Astrocyte (in vitro differentiated cells and primary cell): ENCODE results near the gene PYGM. TPM values are rescaled to one million over a fixed set of nuclear protein-coding genes. Genes with fewer than 3 reads are reported as not detected.

ENCODE experiments used
- DNase-seq: peaks from one replicate; pipeline ENCODE4 v3.0.0-alpha.2; 2010; ENCODE audit warnings: low read depth
- FAIRE-seq: peaks from 2 replicates; lab custom pipeline; 2011; peaks lifted over from hg19 to GRCh38; lab: Jason Lieb, UNC
- H2AFZ ChIP-seq: 2 replicates; pipeline ENCODE4 v1.6.0; 2012; ENCODE audit warnings: low read depth, low read length, inconsistent platforms
- H3K27ac ChIP-seq: 2 replicates; pipeline ENCODE4 v1.5.1; 2011; ENCODE audit warnings: low read depth, low read length, inconsistent platforms
- H3K27me3 ChIP-seq: 2 replicates; pipeline ENCODE4 v1.6.0; 2011; ENCODE audit warnings: low read length, inconsistent platforms; ENCODE audit not compliant: insufficient read depth
- H3K36me3 ChIP-seq: 2 replicates; pipeline ENCODE4 v1.5.1; 2011; ENCODE audit warnings: low read length, inconsistent platforms; ENCODE audit not compliant: insufficient read depth
- H3K4me1 ChIP-seq: 2 replicates; pipeline ENCODE4 v1.5.1; 2011; ENCODE audit warnings: low read length, inconsistent platforms; ENCODE audit not compliant: insufficient read depth
- H3K4me2 ChIP-seq: 2 replicates; pipeline ENCODE4 v1.6.0; 2012; ENCODE audit warnings: low read length, inconsistent platforms
- H3K4me3 ChIP-seq: 2 replicates; pipeline ENCODE4 v1.5.1; 2011; ENCODE audit warnings: low read depth, mild to moderate bottlenecking, low read length, inconsistent platforms; ENCODE audit not compliant: insufficient read depth
- H3K79me2 ChIP-seq: 2 replicates; pipeline ENCODE4 v1.6.0; 2012; ENCODE audit warnings: mild to moderate bottlenecking, low read length, inconsistent platforms; ENCODE audit not compliant: insufficient read depth
- H3K9ac ChIP-seq: 2 replicates; pipeline ENCODE4 v1.6.0; 2012; ENCODE audit warnings: mild to moderate bottlenecking, low read length, inconsistent platforms
- H3K9me3 ChIP-seq: 2 replicates; pipeline ENCODE4 v1.5.1; 2012; ENCODE audit warnings: low read depth, mild to moderate bottlenecking, low read length, inconsistent platforms; ENCODE audit not compliant: insufficient read depth
- H4K20me1 ChIP-seq: 2 replicates; pipeline ENCODE4 v1.6.0; 2012; ENCODE audit warnings: low read length, inconsistent platforms; ENCODE audit not compliant: insufficient read depth
- H3K27ac Mint-ChIP-seq: one replicate; pipeline ENCODE4 v1.8.0; 2021; ENCODE audit warnings: mild to moderate bottlenecking, mixed read lengths; ENCODE audit not compliant: unreplicated experiment
- H3K27me3 Mint-ChIP-seq: one replicate; pipeline ENCODE4 v1.8.0; 2021; ENCODE audit warnings: low read depth, mixed read lengths; ENCODE audit not compliant: unreplicated experiment
- H3K36me3 Mint-ChIP-seq: one replicate; pipeline ENCODE4 v1.8.0; 2021; ENCODE audit warnings: low read depth, mixed read lengths; ENCODE audit not compliant: unreplicated experiment
- H3K4me1 Mint-ChIP-seq: one replicate; pipeline ENCODE4 v1.8.0; 2021; ENCODE audit warnings: low read depth, mixed read lengths; ENCODE audit not compliant: unreplicated experiment
- H3K4me3 Mint-ChIP-seq: one replicate; pipeline ENCODE4 v1.8.0; 2021; ENCODE audit warnings: mild to moderate bottlenecking, moderate library complexity, mixed read lengths; ENCODE audit not compliant: unreplicated experiment
- H3K9me3 Mint-ChIP-seq: one replicate; pipeline ENCODE4 v1.8.0; 2021; ENCODE audit warnings: mild to moderate bottlenecking, mixed read lengths; ENCODE audit not compliant: unreplicated experiment
- EZH2 ChIP-seq: IDR thresholded peaks from 2 replicates; pipeline ENCODE4 v1.6.1; 2012; ENCODE audit warnings: mild to moderate bottlenecking, low read length, inconsistent platforms; ENCODE audit not compliant: insufficient read depth
- total RNA-seq: library from RNA; stranded (reverse); gene quantifications from 2 replicates; pipeline ENCODE4 v1.2.1, GENCODE V29; 2021
- TF ChIP-seq, protein P1 (sequence below): IDR thresholded peaks from 2 replicates; pipeline ENCODE4 v1.5.1; 2011; ENCODE audit warnings: low read depth, mild to moderate bottlenecking, inconsistent platforms, low read length, moderate library complexity; ENCODE audit not compliant: insufficient read depth

The PYGM gene
- total RNA-seq, 1 donor from 2014 or later, result 0.68 TPM

DNA sequence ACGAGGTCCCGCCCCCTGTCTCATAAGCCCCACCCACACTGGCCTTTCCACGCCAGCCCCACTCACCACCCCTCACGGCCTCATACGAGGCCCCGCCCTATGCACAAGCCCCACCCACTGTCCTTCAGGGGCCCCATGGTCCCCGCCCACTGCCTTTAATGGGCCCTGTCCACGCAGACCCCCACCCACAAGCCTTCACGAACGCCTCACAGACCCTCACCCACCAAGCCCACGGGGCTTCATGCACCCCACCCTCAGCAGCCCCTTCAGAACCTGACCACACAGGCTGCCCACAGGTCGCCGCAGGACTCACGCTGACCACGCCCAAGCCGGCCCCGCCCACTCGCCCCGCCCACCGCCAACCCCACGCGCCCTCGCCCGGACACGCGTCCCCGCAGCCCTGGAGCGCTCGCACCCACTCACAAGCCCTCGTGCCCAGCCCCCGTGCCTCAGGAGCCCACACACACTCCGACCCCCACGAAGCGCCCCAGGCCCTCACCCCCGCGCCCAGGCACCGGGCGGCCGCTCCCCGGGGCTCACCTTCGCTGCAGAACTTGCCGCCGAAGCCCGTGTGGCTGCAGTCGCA lies 47.3 kb downstream of the PYGM start:
- Mint-ChIP-seq H3K4me1 (peaks cover 12% of the 10 kb centered on the region), H3K36me3 (no peaks in the 10 kb centered on the region), H3K27me3 (peaks cover 62% of the 10 kb centered on the region), H3K4me3 (no peak overlapping the region), H3K9me3 (no peaks in the 10 kb centered on the region), H3K27ac (no peak overlapping the region)
- TF ChIP-seq, protein P1, sequence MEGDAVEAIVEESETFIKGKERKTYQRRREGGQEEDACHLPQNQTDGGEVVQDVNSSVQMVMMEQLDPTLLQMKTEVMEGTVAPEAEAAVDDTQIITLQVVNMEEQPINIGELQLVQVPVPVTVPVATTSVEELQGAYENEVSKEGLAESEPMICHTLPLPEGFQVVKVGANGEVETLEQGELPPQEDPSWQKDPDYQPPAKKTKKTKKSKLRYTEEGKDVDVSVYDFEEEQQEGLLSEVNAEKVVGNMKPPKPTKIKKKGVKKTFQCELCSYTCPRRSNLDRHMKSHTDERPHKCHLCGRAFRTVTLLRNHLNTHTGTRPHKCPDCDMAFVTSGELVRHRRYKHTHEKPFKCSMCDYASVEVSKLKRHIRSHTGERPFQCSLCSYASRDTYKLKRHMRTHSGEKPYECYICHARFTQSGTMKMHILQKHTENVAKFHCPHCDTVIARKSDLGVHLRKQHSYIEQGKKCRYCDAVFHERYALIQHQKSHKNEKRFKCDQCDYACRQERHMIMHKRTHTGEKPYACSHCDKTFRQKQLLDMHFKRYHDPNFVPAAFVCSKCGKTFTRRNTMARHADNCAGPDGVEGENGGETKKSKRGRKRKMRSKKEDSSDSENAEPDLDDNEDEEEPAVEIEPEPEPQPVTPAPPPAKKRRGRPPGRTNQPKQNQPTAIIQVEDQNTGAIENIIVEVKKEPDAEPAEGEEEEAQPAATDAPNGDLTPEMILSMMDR, result no peak
- no peak for TF ChIP-seq EZH2
- Histone ChIP-seq H3K27me3 (peaks cover 19% of the 10 kb centered on the region), H3K27ac (no peak overlapping the region), H3K4me3 (no peak overlapping the region), H3K36me3 (no peaks in the 10 kb centered on the region), H3K9ac (no peak overlapping the region), H3K4me1 (peaks cover 12% of the 10 kb centered on the region), H3K9me3 (no peaks in the 10 kb centered on the region), H2AFZ (no peak overlapping the region), H3K4me2 (no peak overlapping the region), H3K79me2 (no peaks in the 10 kb centered on the region), H4K20me1 (no peaks in the 10 kb centered on the region)
- FAIRE-seq, result no peak
- DNase-seq, result no peak

DNA sequence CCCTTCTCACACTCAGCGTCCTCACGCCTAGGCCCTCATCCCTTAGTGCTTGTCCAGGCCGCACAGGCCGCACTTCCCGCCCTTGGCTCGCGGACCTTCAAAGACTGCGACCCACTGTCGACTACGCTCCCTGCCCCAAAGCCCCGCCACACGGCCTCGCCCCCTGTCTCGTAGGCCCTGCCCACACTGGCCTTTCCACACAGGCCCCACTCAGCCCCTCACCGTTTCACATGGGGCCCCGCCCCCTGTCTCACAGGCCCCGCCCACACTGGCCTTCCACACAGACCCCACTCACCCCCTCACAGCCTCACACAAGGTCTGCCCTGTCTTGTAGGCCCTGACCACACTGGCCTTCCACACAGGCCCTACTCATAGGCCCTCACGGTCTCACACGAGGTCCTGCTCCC lies 47.8 kb downstream of the PYGM start:
- DNase-seq, result no peak
- H3K4me1 Mint-ChIP-seq, result peaks cover 12% of the 10 kb centered on the region
- no peak for TF ChIP-seq EZH2
- TF ChIP-seq, protein P1, result no peak
- no peak for FAIRE-seq
- H3K36me3 Mint-ChIP-seq, result no peaks in the 10 kb centered on the region
- H3K27ac Mint-ChIP-seq, result no peak overlapping the region
- Histone ChIP-seq H3K9me3 (no peaks in the 10 kb centered on the region), H2AFZ (no peak overlapping the region), H3K4me1 (peaks cover 12% of the 10 kb centered on the region), H3K4me3 (no peak overlapping the region), H3K79me2 (no peaks in the 10 kb centered on the region), H3K9ac (no peak overlapping the region), H3K36me3 (no peaks in the 10 kb centered on the region), H3K27me3 (peaks cover 17% of the 10 kb centered on the region), H3K27ac (no peak overlapping the region), H3K4me2 (no peak overlapping the region), H4K20me1 (no peaks in the 10 kb centered on the region)
- no peaks in the 10 kb centered on the region for H3K9me3 Mint-ChIP-seq
- H3K4me3 Mint-ChIP-seq, result no peak overlapping the region
- H3K27me3 Mint-ChIP-seq, result peaks cover 57% of the 10 kb centered on the region

DNA sequence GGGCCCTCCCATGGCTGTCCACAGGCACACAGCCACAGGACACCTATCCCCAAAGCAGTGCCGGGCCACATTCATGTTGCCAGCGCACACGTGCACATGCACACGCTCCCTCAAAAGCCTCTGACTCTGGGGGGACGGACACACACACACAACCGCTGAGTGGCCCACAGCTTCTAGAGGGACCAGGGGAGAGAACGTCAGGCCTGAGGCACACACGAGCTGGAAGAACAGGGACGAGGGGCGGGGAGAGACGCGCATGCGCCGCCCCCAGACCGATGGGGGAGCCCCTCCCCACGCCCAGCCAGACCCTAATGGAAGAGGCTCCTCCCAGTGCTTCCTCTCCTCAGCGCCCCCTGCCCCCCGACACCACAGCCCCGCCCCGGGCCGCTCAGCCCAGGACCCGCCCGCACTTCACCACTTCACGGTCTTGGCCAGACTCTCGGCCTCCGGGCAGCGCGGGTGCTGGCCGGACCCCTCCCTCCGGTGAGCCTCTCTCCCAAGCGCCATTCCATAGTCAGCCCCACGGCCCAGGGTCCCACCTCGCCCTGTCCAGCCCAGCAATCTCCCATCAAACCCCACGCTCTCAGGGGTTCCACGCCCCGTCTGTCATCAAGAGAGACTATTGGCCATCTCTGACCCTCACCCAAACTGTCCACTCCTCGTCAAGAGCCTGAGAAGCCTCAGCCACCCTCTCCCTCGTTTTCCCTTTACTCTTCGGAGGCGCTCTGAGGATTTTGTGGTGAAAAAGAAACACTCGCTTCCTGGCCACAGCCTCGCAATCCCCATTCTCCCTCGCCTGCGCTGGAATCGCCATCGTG lies 48.4 kb downstream of the PYGM start:
- no peak overlapping the region for H3K4me2 ChIP-seq
- peaks cover 12% of the 10 kb centered on the region for H3K4me1 ChIP-seq
- Mint-ChIP-seq H3K9me3 (no peaks in the 10 kb centered on the region), H3K36me3 (no peaks in the 10 kb centered on the region), H3K4me3 (no peak overlapping the region), H3K4me1 (peaks cover 12% of the 10 kb centered on the region), H3K27me3 (peaks cover 55% of the 10 kb centered on the region), H3K27ac (no peak overlapping the region)
- no peak for DNase-seq
- no peak overlapping the region for H3K4me3 ChIP-seq
- H3K9me3 ChIP-seq, result no peaks in the 10 kb centered on the region
- no peaks in the 10 kb centered on the region for H3K79me2 ChIP-seq
- no peak for FAIRE-seq
- peaks cover 18% of the 10 kb centered on the region for H3K27me3 ChIP-seq
- no peaks in the 10 kb centered on the region for H3K36me3 ChIP-seq
- TF ChIP-seq, protein P1, result no peak
- no peak for TF ChIP-seq EZH2
- no peak overlapping the region for H3K27ac ChIP-seq
- H2AFZ ChIP-seq, result no peak overlapping the region
- H4K20me1 ChIP-seq, result no peaks in the 10 kb centered on the region
- H3K9ac ChIP-seq, result no peak overlapping the region
